Measurements from ENCODE around the gene KRTAP4-4. TPM values are rescaled to one million over a fixed set of nuclear protein-coding genes. Genes with fewer than 3 reads are reported as not detected.
"Not testable (repeated sequence)": the region's sequence is repeated elsewhere in the genome, so short reads cannot be mapped to it uniquely, and the experiment has no call there.

KRTAP4-4 gene
- polyA plus RNA-seq, result not detected

DNA sequence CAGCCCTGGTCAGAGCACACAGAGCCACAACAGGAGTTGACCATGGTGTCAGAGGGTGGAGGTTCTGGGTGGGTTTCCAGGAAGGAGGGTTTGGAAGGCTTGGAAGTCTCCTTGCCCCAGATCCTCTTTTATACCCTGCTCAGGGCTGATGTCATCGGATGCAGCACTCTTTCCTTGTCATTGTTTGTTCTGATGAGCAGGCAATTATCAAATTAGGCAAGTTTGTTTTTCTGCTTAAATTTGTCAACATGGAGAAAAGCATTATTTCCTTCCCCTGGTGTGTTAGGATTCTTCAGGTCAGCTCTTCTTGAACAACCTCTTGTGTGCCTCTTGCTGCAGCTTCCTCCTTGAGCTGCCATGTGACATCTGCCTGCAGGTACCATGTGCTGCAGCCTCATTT lies at the start of gene KRTAP4-4:
KRTAP4-4 (minus strand) TSS at position 101 of the 400 bp plus-strand sequence; CDS start at position 44, 57 bp downstream.
- no peak for DNase-seq
- Mint-ChIP-seq H3K4me3 (no peak within 1 kb of the TSS), H3K9me3 (no peaks in the 10 kb centered on the region), H3K36me3 (no peaks in the 10 kb centered on the region), H3K4me1 (no peaks in the 10 kb centered on the region), H3K27ac (no peak within 1 kb of the TSS), H3K27me3 (ENCODE audit: low read depth in 3 of 3) (peaks cover 4 to 12% (median 11%) of the 10 kb centered on the region in 3 donors)

DNA sequence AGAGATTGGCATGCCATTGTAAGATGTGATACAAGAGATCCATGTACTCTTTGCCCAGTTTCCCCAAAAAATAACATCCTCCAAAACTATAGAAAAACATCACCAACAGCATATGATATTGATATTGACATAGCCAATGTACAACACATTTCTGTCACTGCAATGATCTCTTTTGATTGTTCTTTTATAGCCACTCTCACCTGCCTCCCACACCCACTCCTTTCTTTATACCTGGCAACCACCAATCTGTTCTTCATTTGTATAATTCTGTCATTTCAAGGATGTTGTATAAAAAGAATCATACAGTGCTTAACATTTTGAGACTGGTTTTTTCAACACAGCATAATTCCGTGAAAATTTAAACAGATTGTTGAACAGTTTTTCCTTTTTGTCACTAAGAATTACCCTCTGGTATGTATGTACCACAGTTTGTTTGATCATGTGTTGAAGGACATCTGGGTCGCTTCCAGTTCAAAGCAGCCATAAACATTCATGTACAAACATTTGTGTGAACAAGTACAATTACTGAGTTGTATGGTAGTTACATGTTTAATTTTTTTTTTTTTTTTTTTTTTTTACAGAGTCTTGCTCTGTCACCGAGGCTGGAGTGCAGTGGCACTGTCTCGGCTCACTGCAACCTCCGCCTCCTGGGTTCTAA lies 39.0 kb upstream of the KRTAP4-4 start:
- no peak overlapping the region for H3K27ac Mint-ChIP-seq
- H3K36me3 Mint-ChIP-seq, result no peaks in the 10 kb centered on the region
- no peak overlapping the region for H3K4me3 Mint-ChIP-seq
- H3K27me3 Mint-ChIP-seq (ENCODE audit: low read depth in 3 of 3), result peaks cover 0 to 8% (median 3%) of the 10 kb centered on the region in 3 donors
- no peaks in the 10 kb centered on the region for H3K4me1 Mint-ChIP-seq
- no peak for DNase-seq
- peaks cover 0 to 6% (median 0%) of the 10 kb centered on the region in 6 donors for H3K9me3 Mint-ChIP-seq

DNA sequence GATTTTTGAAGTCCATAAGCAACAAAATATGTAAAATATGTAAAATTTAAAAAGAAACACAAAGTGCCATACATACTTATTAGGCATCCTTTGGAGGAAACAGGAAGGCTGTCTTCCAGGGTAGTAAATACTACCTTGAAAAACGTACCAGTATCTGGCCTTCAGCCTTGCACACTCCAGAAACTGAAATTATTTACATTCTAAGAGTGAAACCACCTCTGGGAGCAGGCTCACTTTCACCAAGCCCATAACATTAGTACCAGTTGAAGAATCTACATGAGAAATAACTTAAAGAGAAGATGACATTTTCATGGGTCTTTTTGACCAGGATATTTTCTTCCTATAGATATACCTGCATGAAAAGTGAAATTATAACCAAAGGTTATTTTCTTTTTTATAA lies 35.5 kb upstream of the KRTAP4-4 start:
- no peak overlapping the region for H3K4me3 Mint-ChIP-seq
- DNase-seq, result no peak
- no peaks in the 10 kb centered on the region for H3K36me3 Mint-ChIP-seq
- H3K27me3 Mint-ChIP-seq (ENCODE audit: low read depth in 3 of 3), result peaks cover 0 to 16% (median 5%) of the 10 kb centered on the region in 3 donors
- peaks cover 0 to 6% (median 0%) of the 10 kb centered on the region in 6 donors for H3K9me3 Mint-ChIP-seq
- H3K27ac Mint-ChIP-seq, result no peak overlapping the region
- H3K4me1 Mint-ChIP-seq, result no peaks in the 10 kb centered on the region

DNA sequence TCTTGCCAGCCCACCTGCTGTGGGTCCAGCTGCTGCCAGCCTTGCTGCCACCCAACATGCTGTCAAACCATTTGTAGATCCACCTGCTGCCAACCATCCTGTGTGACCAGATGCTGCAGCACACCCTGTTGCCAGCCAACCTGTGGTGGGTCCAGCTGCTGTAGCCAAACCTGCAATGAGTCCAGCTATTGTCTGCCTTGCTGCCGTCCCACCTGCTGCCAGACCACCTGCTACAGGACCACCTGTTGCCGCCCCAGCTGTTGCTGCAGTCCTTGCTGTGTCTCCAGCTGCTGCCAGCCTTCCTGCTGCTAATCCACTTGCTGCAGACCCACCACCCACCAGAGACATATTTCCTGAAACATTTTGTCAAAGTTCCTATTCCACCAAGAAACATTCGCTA lies 29.8 kb upstream of the KRTAP4-4 start:
- no peak overlapping the region for H3K27ac Mint-ChIP-seq

DNA sequence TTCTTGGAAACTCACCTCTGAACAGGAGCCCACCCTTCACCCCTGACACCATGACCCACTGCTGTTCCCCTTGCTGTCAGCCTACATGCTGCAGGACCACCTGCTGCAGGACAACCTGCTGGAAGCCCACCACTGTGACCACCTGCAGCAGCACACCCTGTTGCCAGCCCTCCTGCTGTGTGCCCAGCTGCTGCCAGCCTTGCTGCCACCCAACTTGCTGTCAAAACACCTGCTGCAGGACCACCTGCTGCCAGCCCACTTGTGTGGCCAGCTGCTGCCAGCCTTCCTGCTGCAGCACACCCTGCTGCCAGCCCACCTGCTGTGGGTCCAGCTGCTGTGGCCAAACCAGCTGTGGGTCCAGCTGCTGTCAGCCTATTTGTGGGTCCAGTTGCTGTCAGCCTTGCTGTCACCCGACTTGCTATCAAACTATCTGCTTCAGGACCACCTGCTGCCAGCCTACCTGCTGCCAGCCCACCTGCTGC lies 29.3 kb upstream of the KRTAP4-4 start, which contains the start of gene KRTAP9-1:
KRTAP9-1 (plus strand) TSS at position 51 of the 482 bp plus-strand sequence; CDS start at position 51, 0 bp downstream.
- DNase-seq, H3K4me1 Mint-ChIP-seq, H3K27ac Mint-ChIP-seq, H3K4me3 Mint-ChIP-seq, H3K36me3 Mint-ChIP-seq, H3K9me3 Mint-ChIP-seq: not testable (repeated sequence)
- H3K27me3 Mint-ChIP-seq (ENCODE audit: low read depth in 3 of 3), result peaks cover 5 to 22% (median 6%) of the 10 kb centered on the region in 3 donors

More for the DNA sequence above, 29.8 kb upstream of the KRTAP4-4 start:
- H3K36me3 Mint-ChIP-seq, result no peaks in the 10 kb centered on the region
- peaks cover 0 to 4% (median 0%) of the 10 kb centered on the region in 6 donors for H3K9me3 Mint-ChIP-seq
- H3K4me3 Mint-ChIP-seq, result no peak overlapping the region
- peaks cover 5 to 20% (median 6%) of the 10 kb centered on the region in 3 donors for H3K27me3 Mint-ChIP-seq (ENCODE audit: low read depth in 3 of 3)
- no peaks in the 10 kb centered on the region for H3K4me1 Mint-ChIP-seq
- DNase-seq, result no peak

DNA sequence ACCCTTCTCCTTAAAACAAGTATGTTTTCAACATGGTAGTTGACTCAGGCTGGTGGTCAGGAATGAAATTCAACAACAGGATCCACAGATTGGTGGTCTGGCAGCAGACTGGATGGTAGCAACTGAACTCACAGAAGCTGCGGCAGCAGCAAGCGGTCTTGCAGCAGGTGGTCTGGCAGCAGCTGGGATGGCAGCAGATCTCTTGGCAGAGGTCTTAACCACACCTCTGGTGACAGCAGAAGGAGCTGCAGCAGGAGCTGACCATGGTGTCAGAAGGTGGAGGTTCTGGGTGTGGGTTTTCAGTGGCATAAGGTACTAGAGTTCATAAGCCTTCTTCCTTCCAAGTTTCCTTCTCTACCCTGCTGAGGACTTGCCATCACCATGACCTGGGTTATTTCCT lies 26.3 kb upstream of the KRTAP4-4 start:
- Mint-ChIP-seq H3K27ac (no peak overlapping the region), H3K36me3 (no peaks in the 10 kb centered on the region), H3K4me3 (no peak overlapping the region), H3K9me3 (peaks cover 0 to 3% (median 0%) of the 10 kb centered on the region in 6 donors), H3K27me3 (ENCODE audit: low read depth in 3 of 3) (peaks cover 8 to 22% (median 9%) of the 10 kb centered on the region in 3 donors), H3K4me1 (no peaks in the 10 kb centered on the region)
- no peak for DNase-seq

DNA sequence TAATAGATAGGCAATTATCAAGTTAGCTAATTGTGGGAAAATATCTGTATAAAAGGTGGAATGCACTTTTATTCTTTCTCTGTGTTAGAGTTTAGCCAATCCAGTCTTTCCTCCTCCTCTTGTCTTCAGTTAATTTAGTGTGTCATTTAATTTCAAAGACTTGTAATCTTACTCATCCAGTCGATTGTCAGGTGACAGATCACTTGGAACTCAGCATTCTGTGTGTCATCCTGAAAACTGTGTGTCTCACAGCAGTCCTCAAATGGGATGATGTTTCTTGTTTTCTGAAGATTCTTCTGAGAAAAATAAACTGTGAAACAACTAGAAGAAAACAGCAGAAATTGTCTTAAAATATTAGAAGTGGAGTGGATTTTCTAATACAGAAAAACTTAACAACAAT lies 24.5 kb upstream of the KRTAP4-4 start:
- Mint-ChIP-seq H3K9me3 (no peaks in the 10 kb centered on the region), H3K27ac (no peak overlapping the region), H3K27me3 (ENCODE audit: low read depth in 3 of 3) (peaks cover 4 to 11% (median 5%) of the 10 kb centered on the region in 3 donors), H3K4me1 (no peaks in the 10 kb centered on the region), H3K36me3 (no peaks in the 10 kb centered on the region), H3K4me3 (no peak overlapping the region)
- DNase-seq, result no peak

DNA sequence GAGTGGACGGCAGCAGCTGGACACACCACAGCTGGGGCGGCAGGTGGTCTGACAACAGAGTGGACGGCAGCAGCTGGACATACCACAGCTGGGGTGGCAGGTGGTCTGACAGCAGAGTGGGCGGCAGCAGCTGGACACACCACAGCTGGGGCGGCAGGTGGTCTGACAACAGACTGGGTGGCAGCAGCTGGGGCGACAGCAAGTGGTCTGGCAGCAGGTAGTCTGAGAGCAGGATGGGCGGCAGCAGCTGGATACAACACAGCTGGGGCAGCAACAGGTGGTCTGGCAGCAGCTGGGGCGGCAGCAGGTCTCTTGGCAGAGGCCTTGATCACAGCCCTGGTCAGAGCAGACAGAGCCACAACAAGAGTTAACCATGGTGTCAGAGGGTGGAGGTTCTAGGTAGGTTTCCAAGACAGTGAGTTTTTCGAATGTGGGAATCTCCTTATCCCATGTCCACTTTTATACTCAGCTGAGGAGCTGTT lies 24.0 kb upstream of the KRTAP4-4 start, which contains the start of gene KRTAP4-1:
KRTAP4-1 (minus strand) TSS at position 432 of the 482 bp plus-strand sequence; CDS start at position 375, 57 bp downstream.
- peaks cover 4 to 11% (median 5%) of the 10 kb centered on the region in 3 donors for H3K27me3 Mint-ChIP-seq (ENCODE audit: low read depth in 3 of 3)
- H3K4me3 Mint-ChIP-seq, result no peak within 1 kb of the TSS
- no peaks in the 10 kb centered on the region for H3K9me3 Mint-ChIP-seq
- H3K27ac Mint-ChIP-seq, result no peak within 1 kb of the TSS
- DNase-seq, result no peak
- no peaks in the 10 kb centered on the region for H3K36me3 Mint-ChIP-seq
- H3K4me1 Mint-ChIP-seq, result no peaks in the 10 kb centered on the region

DNA sequence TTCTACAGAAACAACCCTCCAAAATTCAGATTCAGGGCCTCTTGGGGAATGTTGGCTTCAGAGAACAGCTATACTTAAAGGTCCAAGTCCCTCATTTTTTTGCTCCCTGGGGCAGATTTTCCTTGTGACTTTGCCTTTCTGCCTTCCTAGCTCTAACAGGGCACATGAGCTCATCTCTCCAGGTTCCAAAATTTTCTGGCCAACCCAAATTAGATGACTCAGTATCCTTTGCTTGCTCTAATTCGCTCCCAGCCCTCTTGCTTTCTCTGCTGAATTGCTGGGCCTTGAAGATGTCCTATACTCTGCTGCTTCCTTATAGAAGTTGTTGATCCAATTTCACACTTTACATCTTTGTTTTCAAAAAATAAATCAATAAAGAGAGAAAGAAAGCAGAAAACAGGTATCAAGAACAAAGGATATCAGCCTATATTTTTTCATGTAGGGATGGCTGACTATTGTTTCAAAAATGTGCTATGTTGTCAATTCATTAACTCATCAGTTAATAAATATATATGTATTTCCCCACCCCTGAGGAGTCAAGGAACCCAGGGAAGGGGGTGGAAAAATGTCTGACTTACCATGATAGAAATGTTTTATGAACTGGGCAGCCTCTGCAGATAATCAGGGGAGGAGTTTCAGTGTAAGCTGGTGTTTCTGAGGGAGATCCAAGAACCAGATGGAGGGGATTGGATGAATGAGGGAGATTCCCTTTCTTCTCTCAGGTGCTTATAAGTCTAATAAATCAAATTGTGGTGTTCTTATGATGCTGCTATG lies 18.5 kb upstream of the KRTAP4-4 start:
- H3K27ac Mint-ChIP-seq, result no peak overlapping the region
- no peaks in the 10 kb centered on the region for H3K9me3 Mint-ChIP-seq
- no peaks in the 10 kb centered on the region for H3K36me3 Mint-ChIP-seq
- H3K4me3 Mint-ChIP-seq, result no peak overlapping the region
- no peak for DNase-seq
- no peaks in the 10 kb centered on the region for H3K4me1 Mint-ChIP-seq
- peaks cover 0 to 3% (median 2%) of the 10 kb centered on the region in 3 donors for H3K27me3 Mint-ChIP-seq (ENCODE audit: low read depth in 3 of 3)

DNA sequence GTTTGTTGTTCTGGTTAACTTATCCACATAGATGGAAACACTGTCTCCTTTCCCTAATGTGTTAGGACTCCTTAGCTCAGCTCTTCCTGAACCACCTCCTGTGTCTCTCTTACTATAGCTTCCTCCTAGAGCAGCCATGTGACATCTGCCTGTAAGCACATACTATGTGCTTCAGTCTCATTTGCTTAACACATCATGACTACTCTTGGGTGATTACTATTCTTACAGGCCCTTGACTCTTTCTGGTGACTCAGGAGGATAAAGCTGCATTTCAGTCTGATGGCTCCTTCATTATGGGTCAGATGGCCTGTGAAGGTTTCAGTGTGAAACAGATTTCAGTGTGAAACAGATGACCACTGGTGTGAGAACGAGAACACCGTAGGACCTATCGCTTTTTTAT lies 17.8 kb upstream of the KRTAP4-4 start:
- no peak for DNase-seq
- Mint-ChIP-seq H3K27me3 (ENCODE audit: low read depth in 3 of 3) (peaks cover under 1 to 8% (median 2%) of the 10 kb centered on the region in 3 donors), H3K9me3 (no peaks in the 10 kb centered on the region), H3K4me3 (no peak overlapping the region), H3K36me3 (no peaks in the 10 kb centered on the region), H3K4me1 (no peaks in the 10 kb centered on the region), H3K27ac (no peak overlapping the region)

DNA sequence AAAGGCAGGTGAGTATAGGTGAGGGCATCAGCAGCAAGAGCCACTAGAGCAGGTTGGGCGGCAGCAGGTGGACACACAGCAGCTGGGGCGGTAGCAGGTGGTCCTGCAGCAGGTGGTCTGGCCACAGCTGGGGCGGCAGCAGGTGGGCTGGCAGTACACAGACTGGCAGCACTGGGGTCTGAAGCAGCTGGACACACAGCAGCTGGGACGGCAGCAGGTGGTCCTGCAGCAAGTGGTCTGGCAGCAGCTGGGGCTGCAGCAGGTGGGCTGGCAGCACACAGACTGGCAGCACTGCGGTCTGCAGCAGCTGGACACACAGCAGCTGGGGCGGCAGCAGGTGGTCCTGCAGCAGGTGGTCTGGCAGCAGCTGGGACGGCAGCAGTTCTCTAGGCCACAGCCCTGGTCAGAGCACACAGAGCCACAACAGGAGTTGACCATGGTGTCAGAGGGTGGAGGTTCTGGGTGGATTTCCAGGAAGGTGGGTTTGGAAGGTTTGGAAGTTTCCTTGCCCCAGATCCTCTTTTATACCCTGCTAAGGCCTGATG lies 17.3 kb upstream of the KRTAP4-4 start, which contains the start of gene KRTAP4-2:
KRTAP4-2 (minus strand) TSS at position 495 of the 545 bp plus-strand sequence; CDS start at position 438, 57 bp downstream.
- H3K4me3 Mint-ChIP-seq, result no peak within 1 kb of the TSS
- H3K27me3 Mint-ChIP-seq (ENCODE audit: low read depth in 3 of 3), result peaks cover 2 to 7% (median 2%) of the 10 kb centered on the region in 3 donors
- no peaks in the 10 kb centered on the region for H3K4me1 Mint-ChIP-seq
- H3K9me3 Mint-ChIP-seq, result no peaks in the 10 kb centered on the region
- H3K36me3 Mint-ChIP-seq, result no peaks in the 10 kb centered on the region
- no peak for DNase-seq
- H3K27ac Mint-ChIP-seq, result no peak within 1 kb of the TSS

DNA sequence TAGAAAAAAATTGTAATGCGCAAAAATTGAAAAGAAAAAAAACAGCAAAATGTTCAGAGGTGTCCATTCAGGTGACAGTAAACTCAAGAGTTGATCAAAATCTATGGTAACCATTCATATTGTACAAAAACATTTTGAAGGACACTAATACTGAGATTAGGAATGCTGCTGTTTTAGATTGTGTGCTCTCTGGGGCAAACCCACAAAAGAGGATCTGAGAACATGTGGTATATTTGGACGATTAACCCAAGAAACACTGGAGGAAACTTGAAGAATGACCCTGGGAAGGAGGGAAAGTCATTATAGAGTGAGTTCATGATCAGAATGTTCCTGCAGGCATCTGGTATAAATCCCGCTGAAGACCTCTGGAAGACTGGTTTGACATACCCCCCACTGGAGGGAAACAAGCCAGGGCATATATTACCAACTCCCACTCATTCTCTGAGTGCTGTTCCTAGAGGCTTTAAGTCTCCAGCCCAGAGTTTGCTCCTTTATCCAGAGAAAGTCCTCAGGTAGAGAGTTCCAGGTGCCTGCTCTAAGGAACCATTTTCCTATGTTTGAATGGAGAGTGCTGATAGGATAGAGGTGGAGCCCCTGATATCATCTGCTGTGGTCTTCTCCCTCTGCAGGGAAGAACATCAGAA lies 16.3 kb upstream of the KRTAP4-4 start:
- Mint-ChIP-seq H3K4me1 (no peaks in the 10 kb centered on the region), H3K36me3 (no peaks in the 10 kb centered on the region), H3K9me3 (no peaks in the 10 kb centered on the region), H3K27me3 (ENCODE audit: low read depth in 3 of 3) (peaks cover 2 to 7% (median 2%) of the 10 kb centered on the region in 3 donors), H3K4me3 (no peak overlapping the region), H3K27ac (no peak overlapping the region)
- no peak for DNase-seq

DNA sequence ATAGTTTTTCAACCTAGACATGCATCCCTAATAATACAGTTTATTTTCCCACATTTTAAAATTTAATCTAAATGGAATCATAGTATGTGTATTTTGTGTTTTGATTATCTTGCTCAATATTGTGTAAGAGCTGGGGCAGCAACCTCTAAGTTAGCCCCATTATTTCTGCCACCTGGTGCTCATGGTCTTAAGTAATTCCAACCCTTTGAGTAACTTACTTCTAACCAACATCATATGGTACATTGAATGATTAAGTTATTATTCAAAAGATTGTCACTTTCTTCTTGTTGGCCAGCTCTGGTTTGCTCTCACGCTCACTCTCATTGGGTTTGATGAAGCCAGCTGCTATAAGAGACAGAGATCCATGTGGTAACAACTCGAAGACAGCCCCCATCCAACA lies 11.3 kb upstream of the KRTAP4-4 start:
- H3K9me3 Mint-ChIP-seq, result no peaks in the 10 kb centered on the region
- H3K27me3 Mint-ChIP-seq (ENCODE audit: low read depth in 3 of 3), result peaks cover 2 to 5% (median 4%) of the 10 kb centered on the region in 3 donors
- DNase-seq, result no peak
- no peaks in the 10 kb centered on the region for H3K36me3 Mint-ChIP-seq
- H3K4me3 Mint-ChIP-seq, result no peak overlapping the region
- no peak overlapping the region for H3K27ac Mint-ChIP-seq
- H3K4me1 Mint-ChIP-seq, result no peaks in the 10 kb centered on the region

All from immature natural killer cell (primary cell).